GM18498 (cell line): Measurements from ENCODE around the gene SVBP.

Experiments
- ATAC-seq: cut with Tn5 transposase; IDR thresholded peaks from one replicate; pipeline ENCODE4 v1.9.1; 2021; ENCODE audit warnings: mild to moderate bottlenecking, moderate library complexity; ENCODE audit not compliant: unreplicated experiment

The SVBP gene

DNA sequence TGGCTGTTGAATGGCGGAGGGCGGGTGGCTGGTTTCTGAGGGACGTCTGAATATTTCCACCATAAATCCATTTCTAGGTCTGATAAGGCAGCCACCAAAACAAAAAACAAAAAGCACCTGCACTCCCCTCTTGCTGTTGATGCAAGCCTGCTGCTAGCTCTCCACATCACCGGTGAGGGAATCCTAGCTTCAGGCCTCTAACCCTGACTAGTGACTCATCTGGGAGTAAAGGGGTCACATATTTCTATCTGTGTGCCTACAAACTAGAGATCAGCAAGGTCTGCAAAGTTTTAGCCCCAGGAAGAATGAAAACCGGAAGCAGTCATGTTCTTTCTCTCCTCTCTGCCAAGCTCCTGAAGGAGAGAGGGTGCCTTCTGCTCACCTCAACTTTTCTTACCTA is 10.6 kb downstream of the SVBP start:
- ATAC-seq = no peak

DNA sequence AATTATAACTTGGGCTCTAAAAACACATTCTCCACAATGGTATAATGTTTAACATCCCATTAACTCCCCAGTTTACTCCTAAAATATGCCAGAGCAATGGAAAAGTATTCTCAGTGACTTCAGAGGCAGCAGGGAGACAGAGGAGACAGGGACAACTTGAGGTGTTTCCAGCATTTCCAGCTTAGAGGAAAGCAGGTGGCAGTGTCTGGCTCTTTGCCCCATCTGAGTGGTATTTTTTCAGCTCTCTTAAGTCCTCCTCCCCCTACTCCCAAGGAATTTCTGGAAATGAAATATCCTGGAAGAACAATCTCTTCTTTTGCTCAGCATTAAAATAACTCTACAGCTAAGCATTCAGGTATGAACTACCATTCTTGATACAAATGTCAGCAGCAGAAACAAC is 11.0 kb downstream of the SVBP start:
- ATAC-seq = no peak

DNA sequence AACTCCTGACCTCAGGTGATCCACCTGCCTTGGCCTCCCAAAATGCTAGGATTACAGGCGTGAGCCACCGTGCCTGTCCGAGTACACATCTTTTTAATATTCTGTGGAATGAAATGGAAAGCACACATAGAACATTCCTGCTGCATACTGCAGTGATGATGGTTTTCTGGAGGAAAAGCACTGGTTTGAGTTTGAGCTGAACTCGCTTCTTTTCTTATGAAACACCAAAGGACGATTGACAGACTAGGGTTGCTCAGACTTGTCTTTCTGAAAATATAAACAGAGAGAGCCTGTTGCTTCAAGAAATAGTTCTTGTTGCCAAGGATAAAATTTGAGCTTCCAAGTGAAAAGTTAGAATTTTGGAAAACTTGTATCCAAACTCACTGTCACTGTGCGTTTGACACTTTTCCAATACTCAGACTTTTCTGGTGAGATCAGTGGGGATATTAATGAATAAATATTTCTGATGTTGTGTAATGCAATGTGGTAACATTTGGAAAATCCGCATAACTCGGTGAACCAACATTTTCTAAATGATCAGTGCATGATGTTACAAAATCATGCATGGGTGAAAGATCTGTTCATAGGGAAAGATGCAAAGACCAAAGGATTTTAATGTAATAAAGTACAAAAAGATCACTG is 15.2 kb downstream of the SVBP start:
- ATAC-seq = no peak

DNA sequence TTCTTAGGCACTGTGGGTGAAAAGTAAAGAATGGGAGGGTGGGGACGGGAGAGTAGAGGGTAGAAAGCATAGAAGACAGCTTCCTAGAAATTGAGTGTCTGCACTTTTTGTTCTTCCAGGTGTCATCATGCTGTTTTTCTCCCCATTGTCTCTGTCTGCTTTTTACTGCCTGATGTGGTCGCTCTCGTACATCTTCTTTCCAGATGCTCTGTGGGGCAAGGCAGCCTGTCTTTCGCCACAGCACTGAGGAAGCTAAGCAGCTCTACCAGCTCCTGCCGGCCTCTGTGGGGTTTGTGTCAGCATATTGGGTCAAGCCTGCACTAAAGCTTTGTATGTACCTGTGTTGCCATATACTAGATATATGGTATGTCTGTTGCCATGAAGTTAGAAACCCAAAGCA is 19.2 kb downstream of the SVBP start:
- ATAC-seq = no peak

DNA sequence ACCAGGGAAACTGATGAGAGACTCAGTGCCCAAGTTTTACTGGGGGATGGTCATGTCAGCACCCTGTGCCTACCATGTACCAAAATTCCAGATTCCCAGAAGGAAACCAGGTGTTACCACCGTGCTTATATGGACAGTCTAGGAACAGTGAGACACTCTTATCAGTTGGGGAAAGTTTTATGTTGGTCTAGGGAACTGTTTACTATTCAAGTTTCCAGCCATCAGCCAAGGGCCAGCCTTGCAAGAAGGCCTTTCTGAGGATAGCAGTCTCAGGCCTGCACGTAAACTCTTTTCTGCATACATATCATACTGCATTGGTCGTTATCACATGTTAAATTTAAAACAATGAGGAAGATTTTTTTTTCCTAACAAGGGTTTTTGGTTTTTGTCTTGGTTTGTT is 19.8 kb downstream of the SVBP start:
- ATAC-seq = no peak

DNA sequence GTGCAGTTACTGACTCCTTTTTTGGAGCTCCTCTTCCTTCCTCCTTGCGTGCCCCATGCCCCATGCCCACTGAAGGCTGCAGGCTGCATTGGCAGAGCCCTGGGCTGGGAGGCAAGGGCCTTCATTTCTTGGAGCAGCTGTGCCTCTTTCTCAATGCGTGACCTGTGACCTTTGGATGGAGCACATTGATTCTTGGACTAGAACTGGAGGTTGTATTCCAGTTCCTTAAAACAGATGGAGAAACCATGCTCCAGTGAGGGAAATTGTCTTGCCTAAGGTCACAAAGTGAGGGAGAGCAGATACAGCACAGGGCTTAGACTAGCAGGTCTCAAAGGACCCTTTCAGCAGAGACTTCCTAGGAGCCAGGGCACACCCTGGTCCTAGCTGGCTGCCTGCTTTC is 23.4 kb downstream of the SVBP start:
- no peak for ATAC-seq

DNA sequence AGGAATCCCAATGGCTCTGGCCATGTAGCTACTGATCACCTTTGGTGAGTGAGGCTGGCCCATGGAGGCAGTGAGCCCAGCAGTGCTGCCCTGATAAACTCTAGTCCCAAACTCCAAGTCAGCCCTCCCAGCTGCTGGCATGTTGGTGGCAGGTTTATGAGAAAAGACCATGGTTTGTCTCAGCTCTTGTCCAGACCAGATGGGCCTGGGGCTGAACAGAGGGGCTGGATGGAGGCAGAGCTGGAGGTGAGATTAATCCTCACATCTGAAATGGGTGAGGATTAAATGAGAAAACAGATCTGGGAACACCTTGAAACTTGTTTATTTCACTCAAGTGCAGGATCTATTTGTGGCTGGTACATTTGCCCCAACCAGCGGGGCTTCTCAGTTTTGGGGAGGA is 29.2 kb downstream of the SVBP start:
- no peak for ATAC-seq

DNA sequence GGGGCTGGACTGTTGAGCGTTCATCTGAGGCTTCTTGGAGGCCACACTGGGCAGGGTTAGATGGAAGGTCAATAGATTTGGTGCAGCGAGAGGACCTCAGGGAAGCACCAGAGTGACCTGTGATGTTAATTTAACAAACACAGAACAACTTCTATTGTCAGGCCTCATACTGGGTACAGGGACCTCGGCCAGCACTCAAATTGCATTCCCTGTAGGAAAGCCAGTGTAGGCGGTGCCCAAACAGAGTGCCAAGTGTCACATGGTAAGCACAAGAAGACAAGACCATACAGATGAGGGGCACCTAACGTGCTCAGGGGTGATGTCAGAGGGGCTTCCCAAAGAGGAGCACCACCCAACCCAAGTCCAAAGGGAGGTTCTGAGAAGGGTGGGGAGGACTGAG is 31.1 kb downstream of the SVBP start:
- ATAC-seq = no peak

DNA sequence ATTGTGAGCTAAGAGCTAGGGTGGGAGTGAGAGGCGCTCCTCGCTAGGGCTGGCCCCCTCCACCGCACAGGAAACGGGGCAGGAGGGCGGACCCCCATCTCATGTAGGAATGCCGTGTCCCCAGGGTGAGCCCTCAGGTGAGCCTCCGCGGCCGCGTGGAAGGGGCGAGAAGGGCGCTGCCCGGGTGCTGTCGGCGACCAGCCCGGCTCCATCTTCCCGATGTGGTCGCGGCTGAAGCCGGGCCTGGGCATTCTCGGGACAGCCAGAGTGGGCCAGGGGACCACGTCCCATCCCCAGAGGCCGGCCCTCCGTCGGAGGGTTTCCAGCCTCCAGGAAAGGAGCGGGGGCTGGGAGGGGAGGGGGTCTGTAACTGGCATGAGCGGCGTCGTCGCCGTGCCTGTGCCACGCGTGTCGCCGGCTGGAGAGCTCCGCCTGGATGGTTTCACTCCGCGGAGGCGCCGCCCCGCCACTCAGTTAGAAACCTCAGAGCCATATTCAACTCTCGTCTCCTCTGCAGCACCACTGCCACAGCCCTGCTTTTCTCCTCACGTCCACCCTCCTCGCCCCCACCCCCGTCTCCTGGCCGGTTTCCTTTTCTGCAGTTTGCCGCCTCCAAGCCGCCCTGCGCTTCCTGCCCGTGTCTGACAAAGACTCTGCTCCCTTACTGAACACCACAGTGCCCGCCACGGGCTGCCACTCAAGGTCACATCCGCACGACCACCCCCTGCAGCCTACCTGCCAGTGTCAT is 32.1 kb downstream of the SVBP start, which contains the start of gene TMEM269:
TMEM269 (plus strand) TSS at position 46 of the 748 bp plus-strand sequence. CDS start 4,903 bp downstream, outside the sequence.
- no peak for ATAC-seq

DNA sequence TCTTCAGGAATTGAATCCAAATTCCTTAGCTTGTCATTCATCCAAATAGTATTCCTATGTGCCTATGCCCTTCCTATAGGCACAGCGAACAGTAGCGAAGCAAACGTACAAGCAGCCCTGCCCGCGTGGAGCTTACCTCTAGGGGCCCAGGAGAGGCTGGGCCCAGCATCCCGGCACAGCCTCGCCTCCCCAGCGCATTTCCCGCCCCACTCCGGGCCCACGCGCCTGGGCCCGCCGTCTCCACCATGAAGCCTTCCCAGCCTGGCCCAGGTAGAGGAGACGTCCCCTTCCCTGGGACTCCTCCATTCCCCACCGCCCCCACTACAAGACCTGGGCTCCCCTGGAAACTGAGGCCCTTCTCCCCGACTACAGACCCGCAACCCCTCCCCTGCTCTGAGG is 32.7 kb downstream of the SVBP start:
- ATAC-seq = no peak

DNA sequence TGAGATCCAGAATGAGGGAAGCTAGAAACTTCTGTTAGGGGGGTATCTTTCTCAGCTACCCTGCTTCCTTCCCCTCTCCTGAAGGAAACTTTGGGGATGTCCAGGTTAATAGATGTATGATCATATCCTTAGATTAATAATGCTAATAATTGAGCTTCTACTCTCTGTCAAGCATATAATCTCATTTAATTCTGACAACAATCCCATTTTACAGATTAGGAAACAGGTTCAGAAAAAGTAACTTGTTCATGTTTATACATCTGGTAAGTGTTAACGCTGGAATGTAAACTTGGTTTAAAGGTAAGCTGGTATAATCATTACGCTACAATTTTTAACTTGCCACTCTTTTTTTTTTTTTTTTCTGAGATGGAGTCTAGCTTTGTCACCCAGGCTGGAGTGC is 34.1 kb downstream of the SVBP start:
- ATAC-seq = no peak

DNA sequence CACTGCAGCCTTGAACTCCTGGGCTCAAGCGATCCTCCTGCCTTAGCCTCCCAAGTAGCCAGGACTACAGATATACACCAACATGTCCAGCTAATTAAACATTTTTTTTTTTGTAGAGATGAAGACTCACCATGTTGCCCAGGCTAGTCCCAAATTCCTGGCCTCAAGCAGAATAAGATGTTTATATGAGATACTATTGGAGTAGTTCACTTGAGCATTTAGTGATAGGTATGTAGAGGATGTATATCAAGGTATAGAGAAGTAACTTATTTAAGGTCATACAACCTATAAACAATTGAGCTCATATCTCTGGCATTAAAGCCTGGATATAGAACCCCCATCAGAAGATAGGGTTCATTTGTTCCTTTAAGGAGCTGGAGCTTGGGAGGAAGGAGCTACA is 37.0 kb downstream of the SVBP start:
- ATAC-seq = no peak

DNA sequence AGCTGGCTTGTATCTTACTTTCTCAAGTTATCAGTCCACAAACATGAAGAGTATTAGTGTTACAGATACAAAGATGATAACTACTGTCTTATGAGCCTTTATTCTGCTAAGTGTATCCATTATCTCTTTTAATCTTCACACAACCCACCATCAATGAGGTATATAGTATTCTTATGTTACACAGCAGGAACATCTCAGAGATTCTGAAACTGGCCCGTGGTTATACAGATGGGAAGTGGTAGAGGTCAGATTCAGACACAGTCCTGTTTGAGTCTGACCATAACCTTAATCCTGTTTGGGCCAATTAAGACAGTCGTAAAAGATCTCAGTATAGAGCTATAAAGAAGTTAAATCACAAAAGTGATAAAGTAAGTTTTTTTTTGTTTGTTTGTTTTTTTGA is 37.5 kb downstream of the SVBP start:
- ATAC-seq = no peak

DNA sequence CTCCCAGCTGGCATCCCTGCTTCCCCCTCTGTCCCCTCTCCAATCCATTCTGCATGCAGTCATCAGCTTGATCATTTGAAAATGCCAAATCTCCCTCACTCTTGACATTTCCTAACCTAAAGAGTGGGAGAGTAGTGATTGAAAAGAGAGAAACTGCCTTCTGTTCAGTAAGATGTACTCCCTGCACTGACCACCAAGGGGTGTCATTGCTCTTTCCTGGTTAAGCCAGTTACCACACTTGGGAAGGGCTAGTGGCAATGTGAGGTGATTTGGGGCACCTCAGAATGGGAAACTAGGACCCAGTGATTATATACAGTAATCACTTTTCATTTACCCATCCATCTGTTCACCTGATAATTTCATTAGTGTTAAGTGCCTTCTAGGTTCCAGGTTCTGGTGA is 39.3 kb downstream of the SVBP start:
- no peak for ATAC-seq

DNA sequence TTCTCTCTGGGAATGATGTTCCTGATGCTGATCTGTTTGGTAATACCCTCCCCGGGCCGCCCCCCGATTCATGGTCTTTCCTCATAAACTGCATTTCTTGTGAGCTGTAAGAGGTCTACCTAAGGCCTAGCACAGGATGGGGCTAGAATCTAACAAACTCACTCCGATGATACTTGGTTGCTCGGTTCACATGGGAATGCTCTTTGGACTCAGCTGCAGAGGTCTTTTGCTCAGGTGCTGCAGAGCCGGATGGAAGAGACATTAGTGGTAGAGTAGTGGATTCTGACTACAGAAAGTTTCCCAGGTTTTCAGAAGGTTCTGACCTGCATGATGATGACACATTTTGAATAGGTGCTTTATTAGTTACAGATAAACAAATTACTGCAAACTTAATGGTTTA is 40.7 kb downstream of the SVBP start:
- no peak for ATAC-seq

DNA sequence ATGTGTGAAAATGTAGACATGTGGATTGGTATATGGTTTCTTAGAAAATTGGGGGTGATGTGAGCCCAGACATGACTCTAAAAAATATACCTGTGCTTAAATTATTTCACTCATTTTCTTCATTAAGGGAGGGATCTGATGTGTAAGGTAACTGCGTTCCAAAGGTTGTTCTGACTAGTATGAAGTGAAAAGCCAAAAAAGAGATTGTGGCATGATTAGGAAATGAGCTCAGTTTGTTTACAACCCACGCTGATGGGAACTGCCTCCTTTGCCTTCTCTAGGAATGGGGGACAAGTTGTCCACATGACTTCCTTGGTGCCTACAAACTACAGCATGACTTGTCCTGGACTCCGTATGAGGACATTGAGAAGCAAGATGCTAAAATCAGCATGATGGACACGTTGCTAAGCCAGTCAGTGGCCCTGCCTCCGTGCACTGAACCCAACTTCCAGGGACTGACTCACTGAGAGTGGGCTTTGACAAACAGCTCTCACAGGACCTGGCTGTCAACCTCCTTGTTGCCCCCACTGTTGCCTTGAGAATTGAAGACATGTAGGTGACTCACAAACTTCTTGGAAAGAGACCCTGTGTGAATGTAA is 42.2 kb downstream of the SVBP start:
- ATAC-seq = no peak

DNA sequence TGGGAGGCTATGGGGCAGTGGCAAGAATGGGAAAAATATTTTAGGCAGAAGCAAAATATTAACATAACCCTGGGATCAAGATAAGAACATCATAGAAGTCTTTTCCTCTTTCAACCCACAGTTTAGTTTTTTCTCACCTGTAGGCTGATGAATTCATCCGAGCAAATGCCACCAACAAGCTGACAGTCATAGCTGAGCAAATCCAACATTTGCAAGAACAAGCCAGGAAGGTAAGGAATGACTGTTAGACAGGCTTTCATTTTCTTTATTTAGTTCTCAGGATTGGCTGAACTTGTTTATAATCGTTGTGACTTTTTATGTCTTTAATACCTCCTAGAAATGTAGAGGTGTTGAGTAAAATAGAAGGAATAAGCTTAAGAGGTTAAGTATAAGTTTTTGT is 43.8 kb downstream of the SVBP start:
- no peak for ATAC-seq

DNA sequence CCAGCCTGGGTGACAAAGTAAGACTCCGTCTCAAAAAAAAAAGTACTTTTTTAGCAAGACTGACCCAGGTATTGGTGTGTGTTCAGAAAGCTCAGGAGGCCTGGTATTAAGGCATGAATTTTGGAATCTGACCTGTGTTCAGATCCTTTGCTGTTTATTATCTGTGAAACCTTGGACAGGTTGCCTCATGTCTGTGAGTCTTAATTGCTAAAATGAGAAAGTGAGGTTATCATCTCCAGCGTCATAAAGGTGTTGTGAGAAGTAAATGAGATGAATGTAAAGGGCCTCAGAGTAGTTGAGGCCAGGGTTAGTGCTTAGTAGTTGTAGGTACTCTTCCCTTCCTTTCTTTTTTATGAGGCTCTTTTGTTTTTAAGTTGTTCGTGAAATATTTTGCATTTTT is 47.4 kb downstream of the SVBP start:
- no peak for ATAC-seq

DNA sequence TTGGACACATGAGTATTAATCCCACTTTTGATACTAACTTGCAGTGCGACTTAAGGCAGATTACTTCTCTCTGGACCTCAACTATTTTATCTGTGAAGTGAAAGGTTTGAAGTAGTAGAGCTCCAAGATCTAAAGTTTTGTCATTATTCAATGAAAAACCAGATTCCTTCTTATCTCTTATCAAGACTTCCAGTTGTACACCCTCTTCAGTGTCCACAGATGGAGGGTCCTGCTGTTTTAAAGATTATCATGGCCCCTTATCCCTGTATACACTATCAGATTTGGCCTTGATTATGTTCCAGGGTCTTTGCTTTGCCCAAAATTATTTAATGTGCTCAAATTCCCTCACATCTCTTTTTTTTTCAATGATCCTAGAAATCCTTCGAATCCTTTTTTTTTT is 49.0 kb downstream of the SVBP start:
- ATAC-seq = no peak

DNA sequence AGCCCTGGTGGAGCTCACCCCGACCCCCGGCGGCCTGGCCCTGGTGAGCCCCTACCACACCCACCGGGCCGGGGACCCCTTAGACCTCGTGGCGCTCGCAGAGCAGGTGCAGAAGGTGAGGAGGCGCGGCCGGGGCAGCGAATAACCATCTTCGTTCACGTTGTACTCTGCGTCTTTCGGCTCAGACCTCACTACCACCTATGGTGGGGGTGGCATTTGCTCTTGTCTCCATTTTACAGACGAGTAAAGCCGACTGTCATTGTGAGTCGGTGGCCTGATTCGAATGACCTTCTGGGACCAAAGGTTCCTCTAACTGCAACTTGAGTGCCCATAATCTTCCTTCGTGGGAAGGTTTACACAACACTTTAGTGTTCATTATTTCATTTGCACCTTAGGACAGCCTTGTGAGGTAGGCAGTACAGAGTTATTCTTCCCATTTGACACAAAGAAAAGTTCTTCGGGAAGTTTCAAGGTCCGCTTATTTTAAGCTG is 49.6 kb downstream of the SVBP start:
- ATAC-seq = peak; percentile 18

DNA sequence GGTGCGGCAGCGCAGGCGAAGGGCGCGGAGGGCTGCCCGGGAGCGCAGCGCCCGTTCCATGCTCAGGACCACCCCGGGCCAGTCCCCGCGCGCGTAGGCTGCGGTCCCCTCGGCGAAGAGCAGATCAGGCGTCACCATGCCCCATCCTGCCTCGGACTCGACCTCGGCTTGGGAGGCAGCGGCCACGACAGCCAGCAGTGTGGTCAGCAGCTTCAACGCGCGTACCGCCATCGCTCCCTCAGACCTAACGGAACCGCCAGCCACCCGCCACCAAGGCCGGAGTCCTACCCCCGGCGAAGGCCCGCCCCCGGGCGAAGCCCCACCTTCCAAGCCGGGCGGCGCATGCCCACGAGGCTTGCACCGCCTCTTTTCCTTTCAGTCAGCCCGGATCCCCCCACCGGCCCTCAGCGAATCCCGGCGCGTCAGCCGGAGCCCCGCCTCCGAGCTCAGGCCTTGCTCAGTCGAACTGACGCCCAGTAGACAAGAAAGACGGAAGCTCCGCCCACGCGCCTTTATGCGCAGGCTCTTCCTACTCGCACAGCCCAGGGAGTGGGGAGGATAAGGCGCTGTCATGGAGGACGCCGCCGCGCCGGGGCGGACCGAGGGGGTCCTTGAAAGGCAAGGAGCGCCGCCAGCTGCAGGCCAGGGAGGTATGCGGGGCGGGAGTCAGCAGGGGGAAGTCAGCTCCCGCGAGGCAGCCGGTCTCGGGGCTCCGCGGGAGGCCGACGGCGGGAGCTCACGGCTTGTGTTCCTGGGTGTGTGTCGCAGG is 50.3 kb downstream of the SVBP start, which contains the start of the genes C1orf50 and P3H1:
C1orf50 (plus strand) TSS at position 509 of the 769 bp plus-strand sequence; CDS start at position 572, 63 bp downstream.
P3H1 (minus strand) TSS at position 288 of the 769 bp plus-strand sequence; CDS start at position 231, 57 bp downstream.
- peak; percentile 91 for ATAC-seq
